ENCODE results near the gene HDAC9.

HDAC9 gene

DNA sequence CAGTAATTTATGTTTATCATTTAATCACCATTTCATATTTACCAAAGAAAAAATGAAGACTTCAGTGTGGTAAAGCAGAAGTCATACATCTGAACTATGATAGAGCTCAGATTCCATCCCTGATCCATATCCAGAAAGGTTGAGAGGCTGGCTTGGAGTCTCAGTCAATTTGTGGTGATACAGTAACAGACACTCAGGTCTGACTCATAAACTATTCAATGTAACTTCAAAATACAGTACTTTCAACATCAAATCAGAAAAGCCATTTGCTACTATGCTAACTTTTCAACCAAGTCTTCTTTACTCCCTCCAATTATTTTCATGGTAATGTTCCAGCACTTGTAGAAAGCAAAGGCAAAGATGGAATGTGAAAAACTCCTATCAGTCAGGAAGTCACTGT, 190.4 kb downstream of the HDAC9 start:
- Histone ChIP-seq H3K27ac (ENCODE audit: extremely low read depth, low read depth, low read length) (no peak overlapping the region), H3K36me3 (ENCODE audit: control insufficient read depth in 2 of 2, insufficient read depth in 1 of 2, low read length in 2 of 2) (no peaks in the 10 kb centered on the region), H3K4me1 (ENCODE audit: control insufficient read depth, insufficient read depth, low read length) (no peaks in the 10 kb centered on the region; the same call in 1 of the 2 replicates), H3K4me3 (ENCODE audit: low read depth, low read length) (no peak overlapping the region), H3K9me3 (ENCODE audit: control insufficient read depth, insufficient read depth, low read depth, low read length) (no peaks in the 10 kb centered on the region)
- POLR2A ChIA-PET = no interaction called here
- TF ChIP-seq ZNF354C (tag by site-specific recombination; IDR thresholded peaks at IDR 0.05; ENCODE audit: borderline replicate concordance, low read depth) (no peak), ZNF426 (tag by site-specific recombination; IDR thresholded peaks at IDR 0.05) (no peak), ZNF16 (tag by site-specific recombination; IDR thresholded peaks at IDR 0.05; ENCODE audit: low read depth) (no peak), KLF9 (tag by site-specific recombination; IDR thresholded peaks at IDR 0.05; ENCODE audit: low read depth) (no peak), ZNF558 (tag by site-specific recombination; IDR thresholded peaks at IDR 0.05) (no peak), SP7 (tag by site-specific recombination; IDR thresholded peaks at IDR 0.05) (no peak), ZNF175 (tag by site-specific recombination; IDR thresholded peaks at IDR 0.05) (no peak), ZNF654 (tag by site-specific recombination; IDR thresholded peaks at IDR 0.05; ENCODE audit: low read depth) (no peak), ZNF155 (tag by site-specific recombination; IDR thresholded peaks at IDR 0.05) (no peak)
- TF ChIP-seq, protein P1, sequence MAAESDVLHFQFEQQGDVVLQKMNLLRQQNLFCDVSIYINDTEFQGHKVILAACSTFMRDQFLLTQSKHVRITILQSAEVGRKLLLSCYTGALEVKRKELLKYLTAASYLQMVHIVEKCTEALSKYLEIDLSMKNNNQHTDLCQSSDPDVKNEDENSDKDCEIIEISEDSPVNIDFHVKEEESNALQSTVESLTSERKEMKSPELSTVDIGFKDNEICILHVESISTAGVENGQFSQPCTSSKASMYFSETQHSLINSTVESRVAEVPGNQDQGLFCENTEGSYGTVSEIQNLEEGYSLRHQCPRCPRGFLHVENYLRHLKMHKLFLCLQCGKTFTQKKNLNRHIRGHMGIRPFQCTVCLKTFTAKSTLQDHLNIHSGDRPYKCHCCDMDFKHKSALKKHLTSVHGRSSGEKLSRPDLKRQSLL (tag by site-specific recombination; IDR thresholded peaks at IDR 0.05) = no peak
- TF ChIP-seq, protein P2, sequence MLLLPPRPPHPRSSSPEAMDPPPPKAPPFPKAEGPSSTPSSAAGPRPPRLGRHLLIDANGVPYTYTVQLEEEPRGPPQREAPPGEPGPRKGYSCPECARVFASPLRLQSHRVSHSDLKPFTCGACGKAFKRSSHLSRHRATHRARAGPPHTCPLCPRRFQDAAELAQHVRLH (tag by site-specific recombination; IDR thresholded peaks at IDR 0.05) = no peak
- TF ChIP-seq, protein P3, sequence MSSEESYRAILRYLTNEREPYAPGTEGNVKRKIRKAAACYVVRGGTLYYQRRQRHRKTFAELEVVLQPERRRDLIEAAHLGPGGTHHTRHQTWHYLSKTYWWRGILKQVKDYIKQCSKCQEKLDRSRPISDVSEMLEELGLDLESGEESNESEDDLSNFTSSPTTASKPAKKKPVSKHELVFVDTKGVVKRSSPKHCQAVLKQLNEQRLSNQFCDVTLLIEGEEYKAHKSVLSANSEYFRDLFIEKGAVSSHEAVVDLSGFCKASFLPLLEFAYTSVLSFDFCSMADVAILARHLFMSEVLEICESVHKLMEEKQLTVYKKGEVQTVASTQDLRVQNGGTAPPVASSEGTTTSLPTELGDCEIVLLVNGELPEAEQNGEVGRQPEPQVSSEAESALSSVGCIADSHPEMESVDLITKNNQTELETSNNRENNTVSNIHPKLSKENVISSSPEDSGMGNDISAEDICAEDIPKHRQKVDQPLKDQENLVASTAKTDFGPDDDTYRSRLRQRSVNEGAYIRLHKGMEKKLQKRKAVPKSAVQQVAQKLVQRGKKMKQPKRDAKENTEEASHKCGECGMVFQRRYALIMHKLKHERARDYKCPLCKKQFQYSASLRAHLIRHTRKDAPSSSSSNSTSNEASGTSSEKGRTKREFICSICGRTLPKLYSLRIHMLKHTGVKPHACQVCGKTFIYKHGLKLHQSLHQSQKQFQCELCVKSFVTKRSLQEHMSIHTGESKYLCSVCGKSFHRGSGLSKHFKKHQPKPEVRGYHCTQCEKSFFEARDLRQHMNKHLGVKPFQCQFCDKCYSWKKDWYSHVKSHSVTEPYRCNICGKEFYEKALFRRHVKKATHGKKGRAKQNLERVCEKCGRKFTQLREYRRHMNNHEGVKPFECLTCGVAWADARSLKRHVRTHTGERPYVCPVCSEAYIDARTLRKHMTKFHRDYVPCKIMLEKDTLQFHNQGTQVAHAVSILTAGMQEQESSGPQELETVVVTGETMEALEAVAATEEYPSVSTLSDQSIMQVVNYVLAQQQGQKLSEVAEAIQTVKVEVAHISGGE (tag by site-specific recombination; conservative IDR thresholded peaks at IDR 0.05; ENCODE audit: low read depth) = no peak
- TF ChIP-seq, protein P4, sequence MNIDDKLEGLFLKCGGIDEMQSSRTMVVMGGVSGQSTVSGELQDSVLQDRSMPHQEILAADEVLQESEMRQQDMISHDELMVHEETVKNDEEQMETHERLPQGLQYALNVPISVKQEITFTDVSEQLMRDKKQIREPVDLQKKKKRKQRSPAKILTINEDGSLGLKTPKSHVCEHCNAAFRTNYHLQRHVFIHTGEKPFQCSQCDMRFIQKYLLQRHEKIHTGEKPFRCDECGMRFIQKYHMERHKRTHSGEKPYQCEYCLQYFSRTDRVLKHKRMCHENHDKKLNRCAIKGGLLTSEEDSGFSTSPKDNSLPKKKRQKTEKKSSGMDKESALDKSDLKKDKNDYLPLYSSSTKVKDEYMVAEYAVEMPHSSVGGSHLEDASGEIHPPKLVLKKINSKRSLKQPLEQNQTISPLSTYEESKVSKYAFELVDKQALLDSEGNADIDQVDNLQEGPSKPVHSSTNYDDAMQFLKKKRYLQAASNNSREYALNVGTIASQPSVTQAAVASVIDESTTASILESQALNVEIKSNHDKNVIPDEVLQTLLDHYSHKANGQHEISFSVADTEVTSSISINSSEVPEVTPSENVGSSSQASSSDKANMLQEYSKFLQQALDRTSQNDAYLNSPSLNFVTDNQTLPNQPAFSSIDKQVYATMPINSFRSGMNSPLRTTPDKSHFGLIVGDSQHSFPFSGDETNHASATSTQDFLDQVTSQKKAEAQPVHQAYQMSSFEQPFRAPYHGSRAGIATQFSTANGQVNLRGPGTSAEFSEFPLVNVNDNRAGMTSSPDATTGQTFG (tag by site-specific recombination; IDR thresholded peaks at IDR 0.05; ENCODE audit: borderline replicate concordance) = no peak
- CTCF ChIA-PET = interaction anchor here (2.4 kb wide), 1 partner anchor 20 kb away, joined by 10 read pairs; no protein-coding TSS in a partner anchor

DNA sequence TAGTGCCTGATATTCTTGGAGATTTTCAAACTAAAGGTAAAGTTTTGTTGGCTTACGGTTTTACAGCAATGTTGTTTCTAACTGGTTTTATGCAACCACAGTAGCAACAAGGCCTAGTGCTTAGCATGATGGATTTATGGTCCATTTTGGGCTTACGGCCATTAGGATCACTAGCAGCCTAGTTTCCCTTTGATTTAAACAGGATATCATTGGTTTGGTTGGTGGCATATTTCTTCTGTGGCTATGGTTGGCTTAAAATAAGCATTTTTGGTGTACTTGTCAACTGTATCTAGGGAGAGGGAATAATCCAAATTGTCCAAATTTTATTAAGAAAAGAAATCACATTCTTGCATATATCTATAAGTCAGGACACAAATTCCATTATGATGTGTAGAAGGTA, 194.0 kb downstream of the HDAC9 start:
- Histone ChIP-seq H3K9me3 (ENCODE audit: control insufficient read depth, insufficient read depth, low read depth, low read length) (no peaks in the 10 kb centered on the region), H3K4me1 (ENCODE audit: control insufficient read depth, insufficient read depth, low read length) (no peaks in the 10 kb centered on the region; the same call in 1 of the 2 replicates), H3K4me3 (ENCODE audit: low read depth, low read length) (no peak overlapping the region), H3K27ac (ENCODE audit: extremely low read depth, low read depth, low read length) (no peak overlapping the region), H3K36me3 (ENCODE audit: control insufficient read depth in 2 of 2, insufficient read depth in 1 of 2, low read length in 2 of 2) (no peaks in the 10 kb centered on the region)
- POLR2A ChIA-PET = no interaction called here
- CTCF ChIA-PET = no interaction called here
- TF ChIP-seq ZNF132 (tag by site-specific recombination; IDR thresholded peaks at IDR 0.05; ENCODE audit: borderline replicate concordance) (no peak), ZNF585B (tag by site-specific recombination; IDR thresholded peaks at IDR 0.05) (no peak), ZNF426 (tag by site-specific recombination; IDR thresholded peaks at IDR 0.05) (no peak), ZNF660 (tag by site-specific recombination; IDR thresholded peaks at IDR 0.05) (no peak), ZFP37 (tag by site-specific recombination; IDR thresholded peaks at IDR 0.05) (no peak), ZNF211 (tag by site-specific recombination; IDR thresholded peaks at IDR 0.05; ENCODE audit: low read depth) (no peak), SP7 (tag by site-specific recombination; IDR thresholded peaks at IDR 0.05) (no peak), ZNF792 (tag by site-specific recombination; IDR thresholded peaks at IDR 0.05) (no peak), ZSCAN23 (tag by site-specific recombination; IDR thresholded peaks at IDR 0.05) (no peak), ZNF571 (tag by site-specific recombination; IDR thresholded peaks at IDR 0.05) (no peak), ZBTB48 (tag by site-specific recombination; IDR thresholded peaks at IDR 0.05) (no peak)
- TF ChIP-seq, protein P5, sequence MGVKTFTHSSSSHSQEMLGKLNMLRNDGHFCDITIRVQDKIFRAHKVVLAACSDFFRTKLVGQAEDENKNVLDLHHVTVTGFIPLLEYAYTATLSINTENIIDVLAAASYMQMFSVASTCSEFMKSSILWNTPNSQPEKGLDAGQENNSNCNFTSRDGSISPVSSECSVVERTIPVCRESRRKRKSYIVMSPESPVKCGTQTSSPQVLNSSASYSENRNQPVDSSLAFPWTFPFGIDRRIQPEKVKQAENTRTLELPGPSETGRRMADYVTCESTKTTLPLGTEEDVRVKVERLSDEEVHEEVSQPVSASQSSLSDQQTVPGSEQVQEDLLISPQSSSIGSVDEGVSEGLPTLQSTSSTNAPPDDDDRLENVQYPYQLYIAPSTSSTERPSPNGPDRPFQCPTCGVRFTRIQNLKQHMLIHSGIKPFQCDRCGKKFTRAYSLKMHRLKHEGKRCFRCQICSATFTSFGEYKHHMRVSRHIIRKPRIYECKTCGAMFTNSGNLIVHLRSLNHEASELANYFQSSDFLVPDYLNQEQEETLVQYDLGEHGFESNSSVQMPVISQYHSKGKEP (tag by site-specific recombination; IDR thresholded peaks at IDR 0.05) = no peak
- TF ChIP-seq, protein P6, sequence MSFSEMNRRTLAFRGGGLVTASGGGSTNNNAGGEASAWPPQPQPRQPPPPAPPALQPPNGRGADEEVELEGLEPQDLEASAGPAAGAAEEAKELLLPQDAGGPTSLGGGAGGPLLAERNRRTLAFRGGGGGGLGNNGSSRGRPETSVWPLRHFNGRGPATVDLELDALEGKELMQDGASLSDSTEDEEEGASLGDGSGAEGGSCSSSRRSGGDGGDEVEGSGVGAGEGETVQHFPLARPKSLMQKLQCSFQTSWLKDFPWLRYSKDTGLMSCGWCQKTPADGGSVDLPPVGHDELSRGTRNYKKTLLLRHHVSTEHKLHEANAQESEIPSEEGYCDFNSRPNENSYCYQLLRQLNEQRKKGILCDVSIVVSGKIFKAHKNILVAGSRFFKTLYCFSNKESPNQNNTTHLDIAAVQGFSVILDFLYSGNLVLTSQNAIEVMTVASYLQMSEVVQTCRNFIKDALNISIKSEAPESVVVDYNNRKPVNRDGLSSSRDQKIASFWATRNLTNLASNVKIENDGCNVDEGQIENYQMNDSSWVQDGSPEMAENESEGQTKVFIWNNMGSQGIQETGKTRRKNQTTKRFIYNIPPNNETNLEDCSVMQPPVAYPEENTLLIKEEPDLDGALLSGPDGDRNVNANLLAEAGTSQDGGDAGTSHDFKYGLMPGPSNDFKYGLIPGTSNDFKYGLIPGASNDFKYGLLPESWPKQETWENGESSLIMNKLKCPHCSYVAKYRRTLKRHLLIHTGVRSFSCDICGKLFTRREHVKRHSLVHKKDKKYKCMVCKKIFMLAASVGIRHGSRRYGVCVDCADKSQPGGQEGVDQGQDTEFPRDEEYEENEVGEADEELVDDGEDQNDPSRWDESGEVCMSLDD (tag by site-specific recombination; IDR thresholded peaks at IDR 0.05) = no peak
